A549 (cell line): ENCODE results near the gene TRPM2. TPM values are rescaled to one million over a fixed set of nuclear protein-coding genes. Genes with fewer than 3 reads are reported as not detected.

Experiments
- ATAC-seq, 2 experiments: fragments of 200-7000 bp in 1 of 2; fragments of >200 bp in 1 of 2; cut with Nextera tagmentation in 1 of 2; cut with Tn5 transposase in 1 of 2; 3 replicates each; pipeline versions ENCODE4 v1.8.0 to v1.9.1; 2018 to 2020; ENCODE audit warnings: mild to moderate bottlenecking in 1 of 2, moderate library complexity in 1 of 2
- CTCF ChIA-PET: fragments of 300-600 bp; sonication (Branson Sonifier 250); formaldehyde crosslinking; extraction: SDS; loops from one replicate; lab custom pipeline; 2021; ENCODE audit warnings: antibody characterized with exemption, inconsistent platforms; lab: Yijun Ruan, JAX
- POLR2A ChIA-PET: fragments of 350-600 bp; formaldehyde crosslinking; extraction: SDS; loops from one replicate; lab custom pipeline; 2021; ENCODE audit warnings: antibody characterized with exemption, inconsistent platforms; lab: Yijun Ruan, JAX
- DNase-seq, 2 experiments: peaks; one replicate each; pipeline versions ENCODE4 v3.0.0 to v3.0.0-alpha.2; 2011 to 2016; ENCODE audit warnings: low read depth in 1 of 2, low spot score in 1 of 2
- FAIRE-seq: peaks from 2 replicates; lab custom pipeline; 2011; peaks lifted over from hg19 to GRCh38; lab: Jason Lieb, UNC
- H3K27ac ChIP-seq, 2 experiments: fragments of >200 bp; sonication (Bioruptor Twin); formaldehyde crosslinking; 3 replicates each; pipeline ENCODE4 v1.5.1; 2016 to 2017
- H3K4me1 ChIP-seq: fragments of >200 bp; sonication (Bioruptor Twin); formaldehyde crosslinking; 3 replicates; pipeline ENCODE4 v1.6.1; 2016
- H3K4me2 ChIP-seq: fragments of >200 bp; sonication (Bioruptor Twin); formaldehyde crosslinking; 3 replicates; pipeline ENCODE4 v1.6.1; 2016
- H3K4me3 ChIP-seq: fragments of >200 bp; sonication (Bioruptor Twin); formaldehyde crosslinking; 3 replicates; pipeline ENCODE4 v1.5.1; 2016
- H3K9me3 ChIP-seq: fragments of >200 bp; sonication (Bioruptor Twin); formaldehyde crosslinking; 3 replicates; pipeline ENCODE4 v1.6.1; 2016
- CEBPB ChIP-seq, 2 experiments: fragments of >200 bp in 1 of 2; sonication (Bioruptor Twin) in 1 of 2; formaldehyde crosslinking in 1 of 2; IDR thresholded peaks; 2 replicates each; pipeline ENCODE4 v1.6.1; 2012 to 2016
- CHD2 ChIP-seq: fragments of 150-350 bp; IDR thresholded peaks from 2 replicates; pipeline ENCODE4 v1.6.1; 2014; ENCODE audit warnings: low read length; ENCODE audit not compliant: partially characterized antibody
- EHF ChIP-seq: fragments of 250-450 bp; sonication (Bioruptor Pico); IDR thresholded peaks from 2 replicates; pipeline ENCODE4 v1.5.0; 2020; ENCODE audit warnings: mild to moderate bottlenecking
- EHMT2 ChIP-seq: fragments of 200-600 bp; sonication (generic); IDR thresholded peaks from 2 replicates; pipeline ENCODE4 v1.6.1; 2016; ENCODE audit warnings: antibody characterized with exemption, low read depth, mild to moderate bottlenecking, moderate library complexity
- FOXS1 ChIP-seq: fragments of 250-450 bp; sonication (Bioruptor Pico); IDR thresholded peaks from 2 replicates; pipeline ENCODE4 v1.5.0; 2020; ENCODE audit warnings: mild to moderate bottlenecking, moderate library complexity
- GATA3 ChIP-seq: IDR thresholded peaks from 2 replicates; pipeline ENCODE4 v1.6.1; 2012; ENCODE audit warnings: borderline replicate concordance
- JUNB ChIP-seq: fragments of >200 bp; sonication (Bioruptor Twin); formaldehyde crosslinking; IDR thresholded peaks from 2 replicates; pipeline ENCODE4 v1.6.1; 2016
- MAZ ChIP-seq: fragments of 150-350 bp; IDR thresholded peaks from 2 replicates; pipeline ENCODE4 v1.6.1; 2014; ENCODE audit warnings: antibody characterized with exemption, low read depth, low read length, borderline replicate concordance
- MYC ChIP-seq: IDR thresholded peaks from 2 replicates; pipeline ENCODE4 v1.6.1; 2012; ENCODE audit warnings: mild to moderate bottlenecking, inconsistent platforms, low read length, improper control_type of control experiment, borderline replicate concordance
- NPAS2 ChIP-seq: fragments of 250-450 bp; sonication (Bioruptor Pico); IDR thresholded peaks from 2 replicates; pipeline ENCODE4 v1.8.0; 2022; ENCODE audit warnings: mild to moderate bottlenecking, moderate library complexity, borderline replicate concordance
- NR3C1 ChIP-seq: fragments of >200 bp; sonication (Bioruptor Twin); formaldehyde crosslinking; IDR thresholded peaks from 3 replicates; pipeline ENCODE4 v1.6.1; 2017
- PHF8 ChIP-seq: fragments of 200-600 bp; sonication (generic); IDR thresholded peaks from 2 replicates; pipeline ENCODE4 v1.6.1; 2016; ENCODE audit warnings: low read depth, mild to moderate bottlenecking, antibody characterized with exemption, moderate library complexity, borderline replicate concordance
- POLR2AphosphoS2 ChIP-seq: conservative IDR thresholded peaks from 2 replicates; pipeline ENCODE4 v1.6.1; 2012; ENCODE audit warnings: low read length, improper control_type of control experiment, inconsistent platforms
- RARB ChIP-seq: fragments of 250-450 bp; sonication (Bioruptor Pico); IDR thresholded peaks from 2 replicates; pipeline ENCODE4 v1.8.0; 2021; ENCODE audit warnings: mild to moderate bottlenecking, moderate library complexity
- RCOR1 ChIP-seq: fragments of 150-350 bp; IDR thresholded peaks from 2 replicates; pipeline ENCODE4 v1.6.1; 2014; ENCODE audit warnings: antibody characterized with exemption, low read length, low read depth
- RFX5 ChIP-seq: fragments of 450-650 bp; IDR thresholded peaks from 2 replicates; pipeline ENCODE4 v1.7.1; 2014; ENCODE audit warnings: antibody characterized with exemption, mild to moderate bottlenecking, moderate library complexity
- RNF2 ChIP-seq: fragments of 200-600 bp; sonication (generic); IDR thresholded peaks from 2 replicates; pipeline ENCODE4 v1.6.1; 2016; ENCODE audit warnings: low read depth, mild to moderate bottlenecking, antibody characterized with exemption, moderate library complexity, borderline replicate concordance
- TFCP2L1 ChIP-seq: fragments of 250-450 bp; sonication (Bioruptor Pico); IDR thresholded peaks from 2 replicates; pipeline ENCODE4 v1.5.0; 2021; ENCODE audit warnings: mild to moderate bottlenecking
- ZC3H11A ChIP-seq: fragments of 450-650 bp; IDR thresholded peaks from 2 replicates; pipeline ENCODE4 v1.6.1; 2014; ENCODE audit warnings: antibody characterized with exemption, mild to moderate bottlenecking
- ZNF302 ChIP-seq: fragments of 250-450 bp; sonication (Bioruptor Pico); IDR thresholded peaks from 2 replicates; pipeline ENCODE4 v1.9.0; 2021; ENCODE audit warnings: inconsistent platforms, mild to moderate bottlenecking, moderate library complexity
- WGBS: methylation state at CpG from one replicate; pipeline ENCODE4 v1.1.6; 2017; ENCODE audit errors: missing lambda C conversion rate; 5-methylcytosine and 5-hydroxymethylcytosine counted together
- polyA plus RNA-seq, 4 experiments: library from polyadenylated mRNA; depleted of rRNA in 3 of 4; stranded (reverse); fragments of >200 nt; fragmentation: RNase III in 1 of 4; extraction: RNeasy Plus Mini Kit Qiagen cat#74134 plus additional on column Dnase treatment in 1 of 4; gene quantifications; 2 replicates in 3 of 4; 3 replicates in 1 of 4; pipeline ENCODE4 v1.2.3, GENCODE V29; 2011 to 2017
- TF ChIP-seq, protein P1 (sequence below): fragments of >200 bp; sonication (Bioruptor Twin); formaldehyde crosslinking; IDR thresholded peaks from 3 replicates; pipeline ENCODE4 v1.5.1; 2016
- TF ChIP-seq, protein P2 (sequence below): fragments of 250-450 bp; sonication (Bioruptor Pico); IDR thresholded peaks from 2 replicates; pipeline ENCODE4 v1.5.0; 2021; ENCODE audit warnings: mild to moderate bottlenecking, moderate library complexity, borderline replicate concordance
- TF ChIP-seq, protein P3 (sequence below): fragments of >200 bp; sonication (Bioruptor Twin); formaldehyde crosslinking; IDR thresholded peaks from 3 replicates; pipeline ENCODE4 v1.6.1; 2016
- TF ChIP-seq, protein P4 (sequence below): fragments of 250-450 bp; sonication (Bioruptor Pico); IDR thresholded peaks from 2 replicates; pipeline ENCODE4 v1.5.0; 2020; ENCODE audit warnings: low read depth, mild to moderate bottlenecking, moderate library complexity

Gene TRPM2
- polyA plus RNA-seq, 2 of the 4 experiments (the other 2 are of a cell fraction): 3.2 to 5.5 TPM

DNA sequence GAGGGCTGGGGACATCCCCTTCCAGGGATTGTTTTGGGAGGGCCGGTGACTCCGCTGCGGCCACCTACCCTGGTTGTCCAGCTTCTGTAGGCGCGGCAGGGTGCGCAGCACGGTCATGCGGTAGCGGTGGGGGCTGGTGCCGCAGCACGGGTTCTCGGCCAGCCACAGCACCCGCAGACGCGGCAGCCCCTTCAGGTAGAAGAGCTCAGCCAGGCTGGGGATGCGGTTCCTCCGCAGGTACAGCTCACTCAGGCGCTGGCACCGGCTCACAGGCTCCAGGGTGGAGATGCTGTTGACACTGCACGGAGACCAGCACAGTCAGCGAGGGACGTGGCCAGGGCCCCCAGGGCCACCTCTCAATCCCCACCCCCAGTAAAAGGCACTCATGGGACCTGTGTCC lies 20.5 kb upstream of the TRPM2 start:
- no peaks in the 10 kb centered on the region for H3K4me1 ChIP-seq
- no peak overlapping the region for H3K4me3 ChIP-seq
- WGBS: 98% methylated on average over 8 of the region's 22 CpGs
- ChIA-PET POLR2A (no interaction called here), CTCF (no interaction called here)
- H3K9me3 ChIP-seq: no peaks in the 10 kb centered on the region
- no peak overlapping the region for H3K27ac ChIP-seq
- FAIRE-seq (no peak), DNase-seq (no peak), ATAC-seq (no peak; a peak in 1 of 6 replicates)
- TF ChIP-seq TFCP2L1 (no peak), FOXS1 (CRISPR knock-in tag) (no peak), RARB (CRISPR knock-in tag) (no peak), EHF (CRISPR knock-in tag) (no peak), RFX5 (no peak), NPAS2 (CRISPR knock-in tag) (no peak), RCOR1 (no peak)
- TF ChIP-seq, protein P1, sequence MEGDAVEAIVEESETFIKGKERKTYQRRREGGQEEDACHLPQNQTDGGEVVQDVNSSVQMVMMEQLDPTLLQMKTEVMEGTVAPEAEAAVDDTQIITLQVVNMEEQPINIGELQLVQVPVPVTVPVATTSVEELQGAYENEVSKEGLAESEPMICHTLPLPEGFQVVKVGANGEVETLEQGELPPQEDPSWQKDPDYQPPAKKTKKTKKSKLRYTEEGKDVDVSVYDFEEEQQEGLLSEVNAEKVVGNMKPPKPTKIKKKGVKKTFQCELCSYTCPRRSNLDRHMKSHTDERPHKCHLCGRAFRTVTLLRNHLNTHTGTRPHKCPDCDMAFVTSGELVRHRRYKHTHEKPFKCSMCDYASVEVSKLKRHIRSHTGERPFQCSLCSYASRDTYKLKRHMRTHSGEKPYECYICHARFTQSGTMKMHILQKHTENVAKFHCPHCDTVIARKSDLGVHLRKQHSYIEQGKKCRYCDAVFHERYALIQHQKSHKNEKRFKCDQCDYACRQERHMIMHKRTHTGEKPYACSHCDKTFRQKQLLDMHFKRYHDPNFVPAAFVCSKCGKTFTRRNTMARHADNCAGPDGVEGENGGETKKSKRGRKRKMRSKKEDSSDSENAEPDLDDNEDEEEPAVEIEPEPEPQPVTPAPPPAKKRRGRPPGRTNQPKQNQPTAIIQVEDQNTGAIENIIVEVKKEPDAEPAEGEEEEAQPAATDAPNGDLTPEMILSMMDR: no peak
- TF ChIP-seq, protein P2, sequence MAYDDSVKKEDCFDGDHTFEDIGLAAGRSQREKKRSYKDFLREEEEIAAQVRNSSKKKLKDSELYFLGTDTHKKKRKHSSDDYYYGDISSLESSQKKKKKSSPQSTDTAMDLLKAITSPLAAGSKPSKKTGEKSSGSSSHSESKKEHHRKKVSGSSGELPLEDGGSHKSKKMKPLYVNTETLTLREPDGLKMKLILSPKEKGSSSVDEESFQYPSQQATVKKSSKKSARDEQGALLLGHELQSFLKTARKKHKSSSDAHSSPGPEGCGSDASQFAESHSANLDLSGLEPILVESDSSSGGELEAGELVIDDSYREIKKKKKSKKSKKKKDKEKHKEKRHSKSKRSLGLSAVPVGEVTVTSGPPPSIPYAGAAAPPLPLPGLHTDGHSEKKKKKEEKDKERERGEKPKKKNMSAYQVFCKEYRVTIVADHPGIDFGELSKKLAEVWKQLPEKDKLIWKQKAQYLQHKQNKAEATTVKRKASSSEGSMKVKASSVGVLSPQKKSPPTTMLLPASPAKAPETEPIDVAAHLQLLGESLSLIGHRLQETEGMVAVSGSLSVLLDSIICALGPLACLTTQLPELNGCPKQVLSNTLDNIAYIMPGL: no peak
- no peak overlapping the region for H3K4me2 ChIP-seq

DNA sequence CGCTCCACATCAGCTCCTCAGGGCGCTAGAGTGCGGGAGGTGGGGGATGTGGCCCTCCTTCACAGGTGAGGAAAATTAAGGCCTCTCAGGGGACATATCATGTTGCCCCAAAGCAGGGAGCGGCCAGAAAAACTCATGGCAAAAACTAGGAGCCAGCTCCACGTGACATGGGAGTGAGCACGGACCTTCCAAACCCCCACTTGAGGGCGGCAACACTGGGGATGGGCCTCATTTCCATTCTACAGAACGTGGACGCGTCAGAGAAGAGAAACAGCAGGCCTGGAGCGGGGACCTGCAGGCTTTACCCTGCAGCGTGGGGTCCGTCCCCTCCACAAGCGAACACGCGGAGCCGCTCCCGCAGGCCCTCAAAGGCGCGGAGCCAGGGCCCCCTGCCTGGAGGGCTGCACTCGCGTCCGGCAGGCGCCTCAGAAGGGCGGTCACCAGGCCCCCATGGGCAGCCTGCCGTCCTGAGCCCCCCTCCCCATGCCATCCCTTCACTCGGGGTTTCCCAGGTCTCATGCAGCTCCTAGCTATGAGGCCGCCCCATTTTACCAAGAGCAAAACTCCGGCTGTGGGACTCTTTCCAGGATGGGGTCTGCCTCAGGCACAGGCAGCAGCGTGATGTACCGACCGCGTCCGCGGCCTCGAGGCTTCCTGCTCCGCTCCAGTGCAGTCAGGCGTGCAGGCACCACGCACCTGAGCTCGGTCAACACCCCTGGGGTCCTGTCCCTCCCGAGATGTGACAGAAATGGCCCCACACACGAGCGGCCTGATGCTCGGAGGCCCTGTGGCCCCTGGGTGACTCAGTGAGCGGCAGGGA lies 19.7 kb upstream of the TRPM2 start:
- ATAC-seq (no peak), DNase-seq (no peak), FAIRE-seq (no peak)
- Histone ChIP-seq H3K4me2 (no peak overlapping the region), H3K9me3 (no peaks in the 10 kb centered on the region), H3K27ac (no peak overlapping the region), H3K4me1 (no peaks in the 10 kb centered on the region), H3K4me3 (no peak overlapping the region)
- TF ChIP-seq GATA3 (no peak), CEBPB (IDR thresholded peaks at IDR 0.05) (no peak), ZC3H11A (no peak), CHD2 (no peak), ZNF302 (CRISPR knock-in tag) (no peak), JUNB (no peak), MYC (no peak), EHMT2 (no peak), NR3C1 (no peak), PHF8 (no peak), RNF2 (no peak), MAZ (no peak), POLR2AphosphoS2 (no peak)
- TF ChIP-seq, protein P3, sequence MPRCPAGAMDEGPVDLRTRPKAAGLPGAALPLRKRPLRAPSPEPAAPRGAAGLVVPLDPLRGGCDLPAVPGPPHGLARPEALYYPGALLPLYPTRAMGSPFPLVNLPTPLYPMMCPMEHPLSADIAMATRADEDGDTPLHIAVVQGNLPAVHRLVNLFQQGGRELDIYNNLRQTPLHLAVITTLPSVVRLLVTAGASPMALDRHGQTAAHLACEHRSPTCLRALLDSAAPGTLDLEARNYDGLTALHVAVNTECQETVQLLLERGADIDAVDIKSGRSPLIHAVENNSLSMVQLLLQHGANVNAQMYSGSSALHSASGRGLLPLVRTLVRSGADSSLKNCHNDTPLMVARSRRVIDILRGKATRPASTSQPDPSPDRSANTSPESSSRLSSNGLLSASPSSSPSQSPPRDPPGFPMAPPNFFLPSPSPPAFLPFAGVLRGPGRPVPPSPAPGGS: no peak
- TF ChIP-seq, protein P4, sequence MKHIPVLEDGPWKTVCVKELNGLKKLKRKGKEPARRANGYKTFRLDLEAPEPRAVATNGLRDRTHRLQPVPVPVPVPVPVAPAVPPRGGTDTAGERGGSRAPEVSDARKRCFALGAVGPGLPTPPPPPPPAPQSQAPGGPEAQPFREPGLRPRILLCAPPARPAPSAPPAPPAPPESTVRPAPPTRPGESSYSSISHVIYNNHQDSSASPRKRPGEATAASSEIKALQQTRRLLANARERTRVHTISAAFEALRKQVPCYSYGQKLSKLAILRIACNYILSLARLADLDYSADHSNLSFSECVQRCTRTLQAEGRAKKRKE (CRISPR knock-in tag): no peak
- TF ChIP-seq, protein P1: no peak
- WGBS: 76% methylated on average over 13 of the region's 45 CpGs
- ChIA-PET CTCF (interaction anchor here (0.6 to 1.2 kb wide), 2 partner anchors 38 to 39 kb away, joined by 3 read pairs; no protein-coding TSS in a partner anchor), POLR2A (no interaction called here)
